Measurements from ENCODE around the gene LRRC75A.

- TF ChIP-seq CTCF (IDR thresholded peaks at IDR 0.05; ENCODE audit: extremely low read depth in 1 of 2, insufficient read depth in 1 of 2, low read depth in 1 of 2, low read length in 2 of 2) (no peak), POLR2A (IDR thresholded peaks at IDR 0.05; ENCODE audit: low read depth, low read length) (no peak), EZH2 (IDR thresholded peaks at IDR 0.05; ENCODE audit: borderline replicate concordance, low read depth, low read length, severe bottlenecking) (no peak), FOS (IDR thresholded peaks at IDR 0.05; ENCODE audit: borderline replicate concordance, insufficient read depth, low read length) (no peak)
These were observed 35.3 kb upstream of the LRRC75A start for GRCh38 chr17:16527298-16527697.

Data from endothelial cell of umbilical vein (primary cell).